Endodermal cell (in vitro differentiated cells): ENCODE measurements around the gene TDRKH. TPM values are rescaled to one million over a fixed set of nuclear protein-coding genes. Genes with fewer than 3 reads are reported as not detected.
A peak's percentile ranks its signal among the peaks of the same experiment; 100 is the strongest.
"Not testable (repeated sequence)": the region's sequence is repeated elsewhere in the genome, so short reads cannot be mapped to it uniquely, and the experiment has no call there.

Experiments
- DNase-seq: peaks from one replicate; pipeline ENCODE4 v3.0.0-alpha.2; 2017
- H3K27ac ChIP-seq: 2 replicates; pipeline ENCODE4 v1.5.1; 2013; ENCODE audit warnings: mild to moderate bottlenecking, low read depth, low read length, moderate library complexity
- H3K27me3 ChIP-seq: 2 replicates; pipeline ENCODE4 v1.6.1; 2013; ENCODE audit warnings: mild to moderate bottlenecking, low read length, moderate library complexity; ENCODE audit not compliant: insufficient read depth, control insufficient read depth, poor library complexity, severe bottlenecking
- H3K36me3 ChIP-seq: 2 replicates; pipeline ENCODE4 v1.7.0; 2013; ENCODE audit warnings: mild to moderate bottlenecking, low read length, moderate library complexity; ENCODE audit not compliant: control insufficient read depth, insufficient read depth
- H3K4me1 ChIP-seq: one replicate; pipeline ENCODE4 v1.7.0; 2013; ENCODE audit warnings: low read length; ENCODE audit not compliant: control insufficient read depth, insufficient read depth
- H3K4me3 ChIP-seq: 2 replicates; pipeline ENCODE4 v1.5.1; 2013; ENCODE audit warnings: mild to moderate bottlenecking, low read length, moderate library complexity
- H3K9ac ChIP-seq: 2 replicates; pipeline ENCODE4 v1.6.1; 2013; ENCODE audit warnings: mild to moderate bottlenecking, low read length, moderate library complexity; ENCODE audit not compliant: poor library complexity, severe bottlenecking; ENCODE audit errors: extremely low read depth
- H3K9me3 ChIP-seq: 2 replicates; pipeline ENCODE4 v1.6.1; 2013; ENCODE audit warnings: mild to moderate bottlenecking, low read length, moderate library complexity; ENCODE audit not compliant: control insufficient read depth
- H3K27ac Mint-ChIP-seq: 2 replicates; pipeline ENCODE4 v1.8.0; 2020; ENCODE audit warnings: mixed read lengths
- H3K27me3 Mint-ChIP-seq: 2 replicates; pipeline ENCODE4 v1.8.0; 2021; ENCODE audit warnings: mild to moderate bottlenecking, mixed read lengths; ENCODE audit not compliant: insufficient read depth
- H3K36me3 Mint-ChIP-seq: 2 replicates; pipeline ENCODE4 v1.8.0; 2020; ENCODE audit warnings: low read depth, mixed read lengths
- H3K4me1 Mint-ChIP-seq: 2 replicates; pipeline ENCODE4 v1.8.0; 2020; ENCODE audit warnings: mixed read lengths
- H3K4me3 Mint-ChIP-seq: 2 replicates; pipeline ENCODE4 v1.8.0; 2020; ENCODE audit warnings: mild to moderate bottlenecking, moderate library complexity, mixed read lengths
- H3K9me3 Mint-ChIP-seq: 2 replicates; pipeline ENCODE4 v1.8.0; 2020; ENCODE audit warnings: mild to moderate bottlenecking, mixed read lengths
- WGBS, 2 experiments: methylation state at CpG; one replicate each; pipeline versions ENCODE4 v1.1.5 to v1.1.7; 2013; ENCODE audit warnings: missing lambda C conversion rate in 2 of 2, mixed read lengths in 1 of 2; ENCODE audit not compliant: insufficient coverage in 1 of 2, insufficient read length in 1 of 2; 5-methylcytosine and 5-hydroxymethylcytosine counted together
- total RNA-seq, 2 donors: library from RNA; stranded (reverse); fragmentation: NEBNext Ultra II Directional in 1 of 2; extraction: Animal tissue kit (Norgen Biotek cat#: 25700) in 1 of 2; gene quantifications; 2 replicates in 1 of 2; 3 replicates in 1 of 2; pipeline ENCODE4 v1.2.1, GENCODE V29; 2021
- TF ChIP-seq, protein P1 (sequence below): fragments of 200-600 bp; sonication (generic); conservative IDR thresholded peaks from 2 replicates; pipeline ENCODE4 v1.5.0; 2021; ENCODE audit warnings: antibody characterized with exemption, mild to moderate bottlenecking

The TDRKH gene
- total RNA-seq, 2 donors from 2014 or later: 14.9 to 15.0 TPM

DNA sequence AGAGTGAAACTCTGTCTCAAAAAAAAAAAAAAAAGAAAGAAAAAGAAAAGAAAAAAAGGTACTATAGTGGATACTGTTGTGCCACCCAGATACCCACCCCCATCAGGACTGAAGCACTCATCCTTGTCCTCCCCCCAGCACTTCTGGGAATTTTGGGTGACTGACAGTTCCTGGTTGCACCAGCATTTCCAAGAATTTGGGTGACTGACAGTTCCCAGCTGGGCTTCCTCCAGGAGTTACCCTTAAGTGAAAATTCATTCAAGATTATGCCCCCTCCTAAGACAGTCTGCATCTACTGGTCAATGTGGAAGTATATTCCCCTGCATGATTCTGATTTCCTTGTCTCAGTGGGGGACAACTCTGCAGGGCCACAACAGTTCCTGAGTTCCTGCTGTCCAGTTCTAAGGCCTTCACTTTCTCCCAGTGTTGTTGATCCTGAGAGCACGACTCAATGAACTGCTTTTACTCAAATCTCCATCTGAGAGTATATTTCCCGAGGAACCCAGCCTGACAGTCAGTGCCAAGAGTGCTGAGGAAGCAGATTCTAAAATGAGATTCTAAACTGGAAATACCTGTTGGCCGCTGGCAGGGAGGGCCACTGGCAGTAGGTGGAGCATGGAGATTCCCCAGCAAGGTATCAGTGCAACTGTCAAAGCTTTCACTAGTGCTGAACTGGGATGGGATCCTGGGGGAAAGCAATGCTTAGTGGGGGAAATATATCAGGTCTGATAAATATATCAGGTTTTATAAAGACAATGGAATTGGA, 50.5 kb downstream of the TDRKH start:
- DNase-seq: peak; percentile 51
- H3K4me3 Mint-ChIP-seq: no peak overlapping the region
- WGBS, 2 experiments: 85% methylated on average over 3 of the region's 3 CpGs; no CpG with 5 or more reads in 1 of the 2 experiments

DNA sequence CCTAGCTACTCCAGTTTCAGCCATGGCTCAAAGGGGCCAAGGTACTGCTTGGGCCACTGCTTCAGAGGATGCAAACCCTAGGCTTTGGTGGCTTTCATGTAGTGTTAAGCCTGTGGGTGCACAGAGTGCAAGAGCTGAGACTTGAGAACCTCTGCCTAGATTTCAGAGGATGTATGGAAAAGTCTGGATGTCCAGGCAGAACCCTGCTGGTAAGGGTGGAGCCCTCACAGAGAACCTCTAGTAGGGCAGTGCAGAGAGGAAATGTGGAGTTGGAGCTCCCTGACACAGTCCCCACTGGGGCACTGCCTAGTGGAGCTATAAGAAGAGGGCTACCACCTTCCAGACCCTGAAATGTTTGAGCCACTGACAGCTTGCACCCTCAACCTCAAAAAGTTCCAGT, 52.8 kb downstream of the TDRKH start:
- Histone ChIP-seq H3K9ac (no peak overlapping the region), H3K36me3 (no peaks in the 10 kb centered on the region), H3K9me3 (peaks cover 18% of the 10 kb centered on the region), H3K4me3 (no peak overlapping the region), H3K27me3 (no peaks in the 10 kb centered on the region), H3K4me1 (no peaks in the 10 kb centered on the region), H3K27ac (no peak overlapping the region)
- peaks cover 10% of the 10 kb centered on the region for H3K27me3 Mint-ChIP-seq
- TF ChIP-seq, protein P1, sequence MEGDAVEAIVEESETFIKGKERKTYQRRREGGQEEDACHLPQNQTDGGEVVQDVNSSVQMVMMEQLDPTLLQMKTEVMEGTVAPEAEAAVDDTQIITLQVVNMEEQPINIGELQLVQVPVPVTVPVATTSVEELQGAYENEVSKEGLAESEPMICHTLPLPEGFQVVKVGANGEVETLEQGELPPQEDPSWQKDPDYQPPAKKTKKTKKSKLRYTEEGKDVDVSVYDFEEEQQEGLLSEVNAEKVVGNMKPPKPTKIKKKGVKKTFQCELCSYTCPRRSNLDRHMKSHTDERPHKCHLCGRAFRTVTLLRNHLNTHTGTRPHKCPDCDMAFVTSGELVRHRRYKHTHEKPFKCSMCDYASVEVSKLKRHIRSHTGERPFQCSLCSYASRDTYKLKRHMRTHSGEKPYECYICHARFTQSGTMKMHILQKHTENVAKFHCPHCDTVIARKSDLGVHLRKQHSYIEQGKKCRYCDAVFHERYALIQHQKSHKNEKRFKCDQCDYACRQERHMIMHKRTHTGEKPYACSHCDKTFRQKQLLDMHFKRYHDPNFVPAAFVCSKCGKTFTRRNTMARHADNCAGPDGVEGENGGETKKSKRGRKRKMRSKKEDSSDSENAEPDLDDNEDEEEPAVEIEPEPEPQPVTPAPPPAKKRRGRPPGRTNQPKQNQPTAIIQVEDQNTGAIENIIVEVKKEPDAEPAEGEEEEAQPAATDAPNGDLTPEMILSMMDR: no peak
- H3K36me3 Mint-ChIP-seq: no peaks in the 10 kb centered on the region
- no peak overlapping the region for H3K4me3 Mint-ChIP-seq
- no peak overlapping the region for H3K27ac Mint-ChIP-seq
- no peaks in the 10 kb centered on the region for H3K4me1 Mint-ChIP-seq
- peaks cover 20% of the 10 kb centered on the region for H3K9me3 Mint-ChIP-seq
- DNase-seq: no peak

More for the DNA sequence above, 50.5 kb downstream of the TDRKH start:
- Mint-ChIP-seq H3K27ac (no peak overlapping the region), H3K4me1 (no peaks in the 10 kb centered on the region), H3K36me3 (no peaks in the 10 kb centered on the region), H3K27me3 (peaks cover 17% of the 10 kb centered on the region), H3K9me3 (peaks cover 20% of the 10 kb centered on the region)
- H3K9me3 ChIP-seq: peaks cover 18% of the 10 kb centered on the region
- no peak overlapping the region for H3K4me3 ChIP-seq
- no peak overlapping the region for H3K27ac ChIP-seq
- H3K9ac ChIP-seq: no peak overlapping the region
- H3K36me3 ChIP-seq: no peaks in the 10 kb centered on the region
- no peaks in the 10 kb centered on the region for H3K4me1 ChIP-seq
- TF ChIP-seq, protein P1: no peak
- peaks cover 20% of the 10 kb centered on the region for H3K27me3 ChIP-seq

DNA sequence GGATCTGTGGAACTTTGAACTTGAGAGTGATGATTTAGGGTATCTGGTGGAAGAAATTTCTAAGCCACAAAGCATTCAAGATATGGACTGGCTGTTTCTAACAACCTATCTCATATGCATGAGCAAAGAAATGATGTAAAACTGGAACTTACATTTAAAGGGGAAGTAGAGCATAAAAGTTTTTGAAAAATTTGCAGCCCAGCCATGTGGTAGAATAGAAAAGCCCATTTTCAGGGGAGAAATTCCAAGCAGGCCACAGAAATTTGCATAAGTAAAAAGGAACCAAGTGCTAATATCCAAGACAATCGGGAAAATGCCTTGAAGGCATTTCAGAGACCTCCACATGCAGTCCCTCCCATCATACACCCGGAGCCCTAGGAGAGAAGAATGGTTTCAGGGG, 53.3 kb downstream of the TDRKH start:
- Histone ChIP-seq H3K27me3 (no peaks in the 10 kb centered on the region), H3K9me3 (peaks cover 18% of the 10 kb centered on the region), H3K4me1 (no peaks in the 10 kb centered on the region), H3K36me3 (no peaks in the 10 kb centered on the region), H3K27ac (no peak overlapping the region), H3K9ac (no peak overlapping the region), H3K4me3 (no peak overlapping the region)
- Mint-ChIP-seq H3K9me3 (peaks cover 20% of the 10 kb centered on the region), H3K4me1 (no peaks in the 10 kb centered on the region), H3K36me3 (no peaks in the 10 kb centered on the region), H3K27me3 (peaks cover 10% of the 10 kb centered on the region), H3K4me3 (no peak overlapping the region), H3K27ac (no peak overlapping the region)
- 77 to 89% methylated on average over 2 of the region's 2 CpGs for WGBS, 2 experiments
- TF ChIP-seq, protein P1: no peak
- DNase-seq: no peak

DNA sequence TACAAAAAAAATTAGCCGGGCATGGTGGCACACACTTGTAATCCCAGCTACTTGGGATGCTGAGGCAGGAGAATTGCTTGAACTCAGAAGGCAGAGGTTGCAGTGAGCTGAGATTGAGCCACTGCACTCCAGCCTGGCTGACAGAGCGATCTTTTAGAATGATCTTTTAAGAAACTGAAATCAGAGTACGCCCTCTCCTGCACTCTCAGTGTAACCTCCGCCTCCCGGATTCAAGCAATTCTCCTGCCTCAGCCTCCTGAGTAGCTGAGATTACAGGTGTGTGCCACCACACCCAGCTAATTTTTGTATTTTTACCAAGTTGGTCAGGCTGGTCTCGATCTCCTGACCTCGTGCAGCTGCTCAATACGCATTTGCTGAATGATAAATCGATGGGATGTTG, 56.3 kb downstream of the TDRKH start:
- H3K27ac Mint-ChIP-seq, H3K4me3 Mint-ChIP-seq, H3K4me1 Mint-ChIP-seq, H3K36me3 Mint-ChIP-seq, H3K27me3 Mint-ChIP-seq, H3K9ac ChIP-seq, H3K36me3 ChIP-seq, H3K27ac ChIP-seq, H3K4me1 ChIP-seq, H3K27me3 ChIP-seq, DNase-seq, H3K4me3 ChIP-seq: not testable (repeated sequence)
- peaks cover 20% of the 10 kb centered on the region for H3K9me3 Mint-ChIP-seq
- H3K9me3 ChIP-seq: peaks cover 18% of the 10 kb centered on the region
- WGBS, 2 experiments: 92 to 94% methylated on average over 9 of the region's 9 CpGs
